ENCODE measurements around the gene PAX5.

The PAX5 gene

GRCh38 chr9:36837431-36838405 lies 196.3 kb downstream of the PAX5 start:
- no peak for DNase-seq (ENCODE audit: low read depth in 3 of 3)

- no peak for DNase-seq (ENCODE audit: low read depth in 3 of 3)
Observed at GRCh38 chr9:36836486-36836885, 197.6 kb downstream of the PAX5 start.

- DNase-seq (ENCODE audit: low read depth in 3 of 3) = no peak
Observed at GRCh38 chr9:36835271-36835996, 198.6 kb downstream of the PAX5 start.

GRCh38 chr9:36834736-36835135 lies 199.3 kb downstream of the PAX5 start:
- no peak for DNase-seq (ENCODE audit: low read depth in 3 of 3)

- no peak for DNase-seq (ENCODE audit: low read depth in 3 of 3)
Observed at GRCh38 chr9:36833954-36834353, 200.1 kb downstream of the PAX5 start.

- no peak for DNase-seq (ENCODE audit: low read depth in 3 of 3)
Observed at GRCh38 chr9:36832164-36832795, 201.8 kb downstream of the PAX5 start.

GRCh38 chr9:36831381-36832161 lies 202.5 kb downstream of the PAX5 start:
- DNase-seq (ENCODE audit: low read depth in 3 of 3) = no peak

GRCh38 chr9:36828611-36829013 lies 205.5 kb downstream of the PAX5 start:
- DNase-seq (ENCODE audit: low read depth in 3 of 3) = no peak

GRCh38 chr9:36827593-36827992 lies 206.5 kb downstream of the PAX5 start:
- no peak for DNase-seq (ENCODE audit: low read depth in 3 of 3)

- no peak for DNase-seq (ENCODE audit: low read depth in 3 of 3)
Observed at GRCh38 chr9:36826581-36826980, 207.5 kb downstream of the PAX5 start.

GRCh38 chr9:36825179-36825578 lies 208.9 kb downstream of the PAX5 start:
- DNase-seq (ENCODE audit: low read depth in 3 of 3) = no peak

- no peak for DNase-seq (ENCODE audit: low read depth in 3 of 3)
Observed at GRCh38 chr9:36823934-36824333, 210.1 kb downstream of the PAX5 start.

GRCh38 chr9:36823466-36823865 lies 210.6 kb downstream of the PAX5 start:
- DNase-seq (ENCODE audit: low read depth in 3 of 3) = no peak

- DNase-seq (ENCODE audit: low read depth in 3 of 3) = no peak
Observed at GRCh38 chr9:36822201-36822600, 211.9 kb downstream of the PAX5 start.

- no peak for DNase-seq (ENCODE audit: low read depth in 3 of 3)
Observed at GRCh38 chr9:36820392-36820861, 213.6 kb downstream of the PAX5 start.

- DNase-seq (ENCODE audit: low read depth in 3 of 3) = no peak
Observed at GRCh38 chr9:36818965-36819870, 214.8 kb downstream of the PAX5 start.

GRCh38 chr9:36818242-36818938 lies 215.7 kb downstream of the PAX5 start:
- no peak for DNase-seq (ENCODE audit: low read depth in 3 of 3)

- no peak for DNase-seq (ENCODE audit: low read depth in 3 of 3)
Observed at GRCh38 chr9:36817160-36817834, 216.8 kb downstream of the PAX5 start.

GRCh38 chr9:36816371-36816770 lies 217.7 kb downstream of the PAX5 start:
- no peak for DNase-seq (ENCODE audit: low read depth in 3 of 3)

Measured in stimulated activated CD4-positive, alpha-beta T cell treated with anti-CD3 and anti-CD28 coated beads, TNF-alpha, amount 100 ng/mL, for 48 hours (primary cell).